Spleen (tissue), 13 donors: Measurements from ENCODE around the gene HIGD1A. TPM values are rescaled to one million over a fixed set of nuclear protein-coding genes. Genes with fewer than 3 reads are reported as not detected.

Experiments
- DNase-seq: peaks from one replicate; pipeline ENCODE4 v3.0.0-alpha.2; 2020
- H3K27ac ChIP-seq, 8 donors: fragments of 200-600 bp; sonication (generic) in 7 of 8; 1 replicate in 4 of 8; 2 replicates in 4 of 8; pipeline versions ENCODE4 v1.5.0 to v1.8.0; 2016 to 2021; ENCODE audit warnings: inconsistent platforms in 4 of 8, mild to moderate bottlenecking in 4 of 8, moderate library complexity in 1 of 8
- H3K27me3 ChIP-seq, 7 donors: fragments of 200-600 bp; sonication (generic) in 6 of 7; replicated peaks in 1 of 7; 1 replicate in 4 of 7; 2 replicates in 3 of 7; pipeline versions ENCODE4 v1.5.0 to v1.8.0; 2016 to 2021; ENCODE audit warnings: inconsistent platforms in 3 of 7, mild to moderate bottlenecking in 1 of 7
- H3K36me3 ChIP-seq, 6 donors: fragments of 200-600 bp; sonication (generic) in 5 of 6; 1 replicate in 4 of 6; 2 replicates in 2 of 6; pipeline versions ENCODE4 v1.5.0 to v1.8.0; 2016 to 2021; ENCODE audit warnings: inconsistent platforms in 2 of 6
- H3K4me1 ChIP-seq, 6 donors: fragments of 200-600 bp; sonication (generic) in 5 of 6; 1 replicate in 3 of 6; 2 replicates in 3 of 6; pipeline versions ENCODE4 v1.5.0 to v1.8.0; 2016 to 2021; ENCODE audit warnings: inconsistent platforms in 3 of 6
- H3K4me3 ChIP-seq, 8 donors: fragments of 200-600 bp; sonication (generic) in 7 of 8; 1 replicate in 4 of 8; 2 replicates in 4 of 8; pipeline versions ENCODE4 v1.5.0 to v1.8.0; 2016 to 2021; ENCODE audit warnings: inconsistent platforms in 4 of 8, mild to moderate bottlenecking in 4 of 8, moderate library complexity in 2 of 8
- H3K9me3 ChIP-seq, 8 donors: fragments of 200-600 bp; sonication (generic) in 7 of 8; 1 replicate in 4 of 8; 2 replicates in 4 of 8; pipeline versions ENCODE4 v1.5.0 to v1.8.0; 2016 to 2021; ENCODE audit warnings: inconsistent platforms in 4 of 8
- CTCF ChIP-seq, 11 experiments: fragments of 200-600 bp in 7 of 11; fragments of 450-650 bp in 4 of 11; sonication (generic) in 4 of 11; IDR thresholded peaks in 8 of 11; conservative IDR thresholded peaks in 3 of 11; 1 replicate in 7 of 11; 2 replicates in 4 of 11; pipeline versions ENCODE4 v1.4.0 to v1.8.0; 2016 to 2021; ENCODE audit warnings: antibody characterized with exemption in 11 of 11, inconsistent platforms in 4 of 11, mild to moderate bottlenecking in 1 of 11
- POLR2A ChIP-seq, 3 donors: fragments of 450-650 bp; IDR thresholded peaks; one replicate each; pipeline ENCODE4 v1.5.1; 2017; ENCODE audit warnings: antibody characterized with exemption in 3 of 3, mild to moderate bottlenecking in 1 of 3
- POLR2AphosphoS5 ChIP-seq, 3 donors: sonication (generic); formaldehyde crosslinking; IDR thresholded peaks; one replicate each; pipeline ENCODE4 v1.5.1; 2017; ENCODE audit warnings: antibody characterized with exemption in 3 of 3
- WGBS, 5 donors: extraction: QIAGEN DNeasy Blood & Tissue Kit in 3 of 5; methylation state at CpG; one replicate each; pipeline versions ENCODE4 v1.1.5 to v1.1.7; 2013 to 2018; 5-methylcytosine and 5-hydroxymethylcytosine counted together
- intact Hi-C: fragments of 100-400 bp; cut with DNase I; formaldehyde crosslinking; loops from one replicate; pipeline ENCODE4 v1.15.0; 2023; ENCODE audit warnings: low total_unique reads
- long read RNA-seq, 2 donors: transcript quantifications; one replicate each; lab custom pipeline, GENCODE V29; 2026
- polyA plus RNA-seq, 3 donors: library from polyadenylated mRNA; stranded (reverse); fragments of 200-250 nt; gene quantifications; one replicate each; pipeline ENCODE4 v1.2.1, GENCODE V29; 2013
- total RNA-seq, 7 donors: library from RNA; depleted of rRNA in 3 of 7; stranded (reverse); fragments of >200 nt in 3 of 7; fragmentation: NEBNext Ultra II Directional in 4 of 7; extraction: Animal tissue kit (Norgen Biotek cat#: 25700) in 4 of 7; gene quantifications; one replicate each; pipeline versions ENCODE4 v1.1.0 to v1.2.1, GENCODE V29; 2016 to 2021
- donor health status: healthy with polysubstance abuse.
- donor health status: DM: no; HTN: no; CAD: no; lungs with moderate emphysema.
- donor health status: DM: no; HTN: no; CAD: no.
- donor health status: Bipolar disorder and iron deficiency.
- donor health status: healthy.
- donor health status: DM: no; HTN: no; CAD: no.
- donor health status: DM: yes; HTN: yes; CAD: no.

The HIGD1A gene
- total RNA-seq (10 to 100 TPM; 48.5 to 89.0 (median 58.8) TPM), polyA plus RNA-seq (10 to 100 TPM; 39.4 to 86.6 (median 60.5) TPM)
- long read RNA-seq, donor 1, transcript HIGD1A-201 (4 exons, 1,373 nt): major isoform, 55 of 56 reads
- long read RNA-seq, donor 1, partial matches to known transcripts: 0 of 56 reads
- long read RNA-seq, donor 1, other reads (novel, unspliced or antisense): 0 of 56 reads
- long read RNA-seq, donor 2, transcript HIGD1A-201 (4 exons, 1,373 nt): major isoform, 49 of 56 reads
- long read RNA-seq, donor 2, partial matches to known transcripts: 0 of 56 reads
- long read RNA-seq, donor 2, other reads (novel, unspliced or antisense): 0 of 56 reads

DNA sequence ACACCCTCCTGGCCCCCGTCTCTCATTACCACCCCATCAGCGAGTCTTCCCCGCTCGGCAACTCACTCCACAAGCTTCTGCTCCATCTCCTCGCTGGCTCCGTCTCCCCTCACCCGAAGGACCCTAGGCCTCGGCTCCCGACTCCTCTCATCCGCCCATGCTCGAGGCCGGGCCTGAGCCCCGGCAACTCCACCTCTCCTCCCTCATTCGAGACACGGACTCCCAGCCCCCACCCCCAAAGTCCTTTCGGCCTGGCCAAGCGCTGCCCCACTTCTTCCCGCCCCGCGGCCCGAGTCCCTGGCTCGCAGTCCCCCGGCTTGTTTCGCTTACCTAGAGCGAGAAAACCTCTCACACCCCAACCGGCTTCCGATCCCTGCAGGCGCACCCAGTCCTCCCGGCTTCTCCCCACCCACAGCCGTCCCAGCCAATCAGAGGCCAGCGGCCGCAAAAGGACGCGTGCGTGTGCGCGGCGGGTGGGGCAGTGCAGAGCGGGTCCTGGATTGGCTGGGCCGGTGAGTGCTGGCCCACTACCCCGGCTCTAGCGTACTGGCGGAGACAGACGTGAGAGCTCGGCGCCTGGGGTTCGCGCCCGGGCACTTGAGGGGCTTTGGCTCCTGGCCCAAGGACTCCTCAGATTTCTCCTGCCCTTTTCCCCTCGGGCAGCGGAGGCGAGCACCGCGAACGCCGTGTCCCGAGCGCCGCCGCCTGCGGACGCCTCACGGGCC lies at the start of gene HIGD1A:
HIGD1A (minus strand) TSS at position 385 of the 725 bp plus-strand sequence. CDS start 10,237 bp downstream, outside the sequence.
- Histone ChIP-seq H3K4me3 (peak within 1 kb of the TSS; percentile 60 to 95 (median 74)), H3K27me3 (peaks cover 0 to 7% (median 0%) of the 10 kb centered on the region in 7 donors), H3K27ac (peak within 1 kb of the TSS; percentile 83 to 94 (median 91)), H3K4me1 (peaks cover 19 to 57% (median 51%) of the 10 kb centered on the region in 6 donors), H3K36me3 (no peaks in the 10 kb centered on the region), H3K9me3 (no peaks in the 10 kb centered on the region)
- WGBS, 5 donors: 1 to 2% (median 1%) methylated on average over 29 to 63 of the region's 63 CpGs
- intact Hi-C loops: no loop called here
- peak; percentile 99 for DNase-seq
- TF ChIP-seq POLR2AphosphoS5 (IDR thresholded peaks at IDR 0.05) (peak; percentile 95 to 97 (median 97)), POLR2A (IDR thresholded peaks at IDR 0.05) (peak in 2 of 3 donors; percentile 37 to 68), CTCF (IDR thresholded peaks at IDR 0.05 in 8 of 11, conservative IDR thresholded peaks at IDR 0.05 in 3 of 11) (peak in 1 of 11 experiments; percentile 51)

GRCh38 chr3:42853739-42854302 lies 49.5 kb upstream of the HIGD1A start:
- 71 to 90% (median 87%) methylated on average over 4 of the region's 4 CpGs for WGBS, 5 donors
- intact Hi-C loops: no loop called here
- TF ChIP-seq POLR2A (IDR thresholded peaks at IDR 0.05): no peak
- no peak for TF ChIP-seq CTCF (IDR thresholded peaks at IDR 0.05 in 8 of 11, conservative IDR thresholded peaks at IDR 0.05 in 3 of 11)
- no peak for TF ChIP-seq POLR2AphosphoS5 (IDR thresholded peaks at IDR 0.05)

DNA sequence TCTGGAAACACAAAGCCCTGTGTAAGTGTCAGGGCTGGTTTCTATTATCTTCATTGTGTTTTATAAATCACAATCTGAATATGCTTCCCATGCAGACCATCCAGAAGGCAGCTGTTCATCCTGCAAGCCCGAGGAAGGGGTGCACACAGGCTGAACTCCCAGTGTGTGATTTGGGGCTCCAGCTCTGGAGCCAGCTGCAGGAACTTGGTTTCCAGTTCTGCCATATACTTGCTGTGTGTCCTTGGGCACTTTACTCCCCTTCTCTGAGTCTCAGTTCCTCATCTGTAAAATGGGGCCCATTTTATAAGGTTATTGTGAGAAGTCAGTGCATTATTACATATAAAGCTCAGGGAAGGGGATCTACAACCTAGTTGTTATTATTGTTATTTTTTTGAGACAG lies 48.8 kb upstream of the HIGD1A start:
- Histone ChIP-seq H3K36me3 (no peaks in the 10 kb centered on the region), H3K4me1 (peaks cover 0 to 17% (median 2%) of the 10 kb centered on the region in 6 donors), H3K27ac (no peak overlapping the region), H3K27me3 (peaks cover 0 to 4% (median 0%) of the 10 kb centered on the region in 7 donors), H3K9me3 (no peaks in the 10 kb centered on the region), H3K4me3 (no peak overlapping the region)
- no peak for DNase-seq
- intact Hi-C loops: no loop called here
- WGBS, 5 donors: 75 to 100% (median 79%) methylated on average over 1 of the region's 1 CpG
- no peak for TF ChIP-seq POLR2A (IDR thresholded peaks at IDR 0.05)
- TF ChIP-seq CTCF (IDR thresholded peaks at IDR 0.05 in 8 of 11, conservative IDR thresholded peaks at IDR 0.05 in 3 of 11): no peak
- TF ChIP-seq POLR2AphosphoS5 (IDR thresholded peaks at IDR 0.05): no peak

More at GRCh38 chr3:42853739-42854302, 49.5 kb upstream of the HIGD1A start:
- H3K4me3 ChIP-seq: no peak overlapping the region
- H3K4me1 ChIP-seq: peaks cover 0 to 15% (median 0%) of the 10 kb centered on the region in 6 donors
- no peaks in the 10 kb centered on the region for H3K36me3 ChIP-seq
- H3K9me3 ChIP-seq: no peaks in the 10 kb centered on the region
- no peak for DNase-seq
- peaks cover 0 to 4% (median 0%) of the 10 kb centered on the region in 7 donors for H3K27me3 ChIP-seq
- no peak overlapping the region for H3K27ac ChIP-seq
